Islet precursor cell (in vitro differentiated cells): Measurements from ENCODE around the gene CRYBA4.

Experiments used
- DNase-seq: peaks from one replicate; pipeline ENCODE4 v3.0.0-alpha.2; 2018

CRYBA4 gene

DNA sequence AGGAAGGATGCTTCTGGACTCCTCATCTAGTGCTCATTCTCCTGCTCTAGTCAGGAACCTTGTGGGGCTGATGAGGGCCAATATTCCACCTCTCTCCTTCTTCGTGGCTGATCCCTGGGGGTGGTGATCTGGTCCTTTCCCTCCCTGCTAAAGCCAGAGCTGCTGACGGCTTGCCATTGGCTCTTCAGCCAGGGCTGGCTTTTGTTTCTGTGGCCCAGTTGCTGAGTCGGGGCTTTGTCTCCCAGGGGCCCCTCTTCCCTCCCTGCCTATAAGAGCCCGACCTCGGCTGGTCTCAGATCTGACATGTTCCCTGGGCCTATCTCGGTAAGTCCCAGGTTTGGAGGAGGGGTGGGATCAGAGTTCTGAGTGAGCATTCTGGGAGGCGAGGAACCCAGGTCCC is at the start of gene CRYBA4:
Gene CRYBA4 (plus strand): TSS at position 301 of the 400 bp plus-strand sequence. CDS start 634 bp downstream, outside the sequence.
- no peak for DNase-seq

GRCh38 chr22:26573026-26573662 is 48.6 kb upstream of the CRYBA4 start:
- no peak for DNase-seq

GRCh38 chr22:26574001-26574723 is 47.6 kb upstream of the CRYBA4 start:
- no peak for DNase-seq

DNA sequence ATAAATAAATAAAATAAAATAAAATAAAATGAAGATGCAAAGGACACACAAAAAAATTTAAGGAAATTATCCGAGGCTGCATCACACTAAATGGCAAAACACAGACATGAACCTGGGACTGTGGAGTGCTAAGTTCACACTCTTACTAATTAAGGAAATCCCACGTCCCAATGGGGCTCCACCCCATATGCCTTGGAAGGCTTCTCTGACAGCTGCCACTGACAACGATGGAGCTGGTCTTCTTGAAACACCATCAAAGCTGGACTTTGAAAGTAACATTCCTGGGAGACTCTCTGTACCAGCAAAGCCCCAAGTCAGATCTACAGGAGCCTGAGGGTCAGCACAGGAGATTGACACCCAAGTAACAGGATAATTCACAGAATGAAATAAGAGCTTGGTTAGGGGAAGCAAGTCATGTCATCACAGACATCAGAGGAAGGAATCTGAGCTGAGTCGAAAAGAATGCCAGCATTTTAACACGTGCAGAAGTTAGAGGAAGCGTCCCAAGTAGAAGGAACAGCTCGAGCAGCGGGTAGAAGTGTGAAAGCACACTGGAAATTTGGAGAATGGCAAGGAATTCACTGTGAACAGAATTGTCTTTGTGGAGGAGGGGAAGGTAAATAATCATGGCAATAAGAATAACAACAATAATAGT is 45.6 kb upstream of the CRYBA4 start:
- DNase-seq = no peak

- DNase-seq = peak; percentile 30
Measured at GRCh38 chr22:26577081-26577480, 44.7 kb upstream of the CRYBA4 start.

- no peak for DNase-seq
Measured at GRCh38 chr22:26579331-26579886, 42.4 kb upstream of the CRYBA4 start.

DNA sequence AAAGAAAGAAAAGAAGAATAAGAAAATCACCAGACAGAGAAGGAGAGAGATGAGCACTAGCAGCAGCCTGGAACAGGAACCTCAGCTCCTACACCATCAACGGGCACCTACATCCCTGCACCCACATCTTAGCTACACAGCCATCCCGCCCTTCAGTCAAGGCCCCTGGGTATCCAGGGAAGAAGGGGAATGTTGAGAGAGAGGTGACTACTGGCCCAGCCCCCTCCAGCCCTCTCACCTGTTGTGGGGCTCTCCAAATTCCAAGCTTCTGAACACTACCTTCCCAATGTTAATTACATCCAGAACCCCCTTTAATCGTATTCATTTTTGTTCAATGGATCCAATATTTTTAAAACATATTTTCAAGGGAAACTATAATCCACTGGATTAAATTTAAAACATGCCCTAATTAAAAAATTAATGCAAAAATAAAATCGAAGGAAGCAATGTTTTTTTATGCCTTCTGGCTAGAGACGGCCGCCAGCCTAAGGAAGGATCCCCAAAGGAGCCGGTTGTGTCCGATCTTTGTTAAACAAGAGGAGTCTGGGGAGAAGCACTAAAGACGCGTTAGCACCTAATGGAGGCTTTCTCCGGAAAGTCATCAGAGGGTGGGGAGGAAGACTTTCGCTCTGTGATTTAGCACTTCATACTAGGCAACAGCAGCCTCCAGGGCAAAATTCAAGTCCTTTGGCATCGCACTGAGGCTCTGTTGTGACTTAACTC is 41.4 kb upstream of the CRYBA4 start:
- no peak for DNase-seq

GRCh38 chr22:26581026-26581425 is 40.7 kb upstream of the CRYBA4 start:
- no peak for DNase-seq

- DNase-seq = no peak
Measured at GRCh38 chr22:26581633-26582168, 40.1 kb upstream of the CRYBA4 start.

- DNase-seq = no peak
Measured at GRCh38 chr22:26584010-26584409, 37.8 kb upstream of the CRYBA4 start.

DNA sequence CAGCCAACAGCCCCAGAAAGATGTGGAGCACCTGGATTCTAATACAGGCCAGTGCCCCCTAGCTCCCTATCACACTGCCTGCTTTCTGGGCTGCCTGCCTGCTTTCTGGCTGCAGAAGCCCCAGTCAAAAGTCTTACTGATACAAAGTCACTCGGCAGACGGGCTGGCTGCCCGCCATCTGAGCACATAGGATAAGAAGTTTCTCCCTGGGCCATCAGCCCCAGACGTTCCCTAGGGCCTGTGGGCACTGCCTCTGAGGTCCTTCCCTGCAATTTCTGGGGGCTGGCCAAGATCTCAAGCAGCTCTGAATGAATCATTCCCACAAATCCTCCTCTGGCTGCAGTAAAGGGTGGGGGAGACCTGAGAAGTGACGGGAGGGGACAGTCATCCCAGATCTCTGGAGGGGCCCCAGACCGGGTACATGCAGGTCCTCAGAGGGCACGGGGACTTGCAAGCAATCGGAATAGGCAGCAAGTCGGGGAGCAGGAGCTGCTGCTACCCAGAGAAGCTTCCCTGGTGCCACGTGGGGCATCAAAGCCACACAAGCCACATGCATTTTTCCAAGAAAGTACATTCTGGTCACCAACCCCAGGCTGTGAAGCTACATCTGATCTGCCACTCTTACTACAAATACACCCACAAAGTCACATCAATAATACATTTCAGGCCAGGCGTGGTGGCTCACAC is 36.5 kb upstream of the CRYBA4 start:
- no peak for DNase-seq

GRCh38 chr22:26586556-26587325 is 35.0 kb upstream of the CRYBA4 start:
- no peak for DNase-seq

- DNase-seq = no peak
Measured at GRCh38 chr22:26587991-26588613, 33.7 kb upstream of the CRYBA4 start.

- no peak for DNase-seq
Measured at GRCh38 chr22:26588729-26589366, 32.9 kb upstream of the CRYBA4 start.

DNA sequence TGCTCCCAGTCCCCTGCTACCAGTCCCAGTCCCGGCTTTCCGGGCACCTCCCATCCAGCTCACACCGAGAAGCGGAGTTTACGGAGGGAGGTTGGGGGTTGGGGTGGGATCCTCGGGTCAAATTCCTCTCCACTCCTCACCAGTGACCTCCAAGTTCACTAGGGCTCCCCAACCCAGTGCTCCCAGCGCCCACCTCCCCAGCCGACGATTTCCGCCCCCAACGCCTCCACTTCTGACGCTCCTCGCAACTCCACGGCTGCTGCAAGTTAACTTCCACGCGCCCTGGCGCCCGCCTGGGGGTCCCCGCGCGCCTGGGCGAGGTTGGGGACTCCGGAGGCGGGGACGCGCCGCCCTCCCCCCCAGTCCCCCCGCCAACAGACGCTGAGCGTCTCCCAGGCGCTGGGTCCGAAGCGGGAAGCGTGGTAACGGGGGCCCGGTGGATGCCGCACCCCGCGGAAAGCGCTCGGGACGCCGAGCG is 32.4 kb upstream of the CRYBA4 start:
- peak; percentile 75 for DNase-seq

DNA sequence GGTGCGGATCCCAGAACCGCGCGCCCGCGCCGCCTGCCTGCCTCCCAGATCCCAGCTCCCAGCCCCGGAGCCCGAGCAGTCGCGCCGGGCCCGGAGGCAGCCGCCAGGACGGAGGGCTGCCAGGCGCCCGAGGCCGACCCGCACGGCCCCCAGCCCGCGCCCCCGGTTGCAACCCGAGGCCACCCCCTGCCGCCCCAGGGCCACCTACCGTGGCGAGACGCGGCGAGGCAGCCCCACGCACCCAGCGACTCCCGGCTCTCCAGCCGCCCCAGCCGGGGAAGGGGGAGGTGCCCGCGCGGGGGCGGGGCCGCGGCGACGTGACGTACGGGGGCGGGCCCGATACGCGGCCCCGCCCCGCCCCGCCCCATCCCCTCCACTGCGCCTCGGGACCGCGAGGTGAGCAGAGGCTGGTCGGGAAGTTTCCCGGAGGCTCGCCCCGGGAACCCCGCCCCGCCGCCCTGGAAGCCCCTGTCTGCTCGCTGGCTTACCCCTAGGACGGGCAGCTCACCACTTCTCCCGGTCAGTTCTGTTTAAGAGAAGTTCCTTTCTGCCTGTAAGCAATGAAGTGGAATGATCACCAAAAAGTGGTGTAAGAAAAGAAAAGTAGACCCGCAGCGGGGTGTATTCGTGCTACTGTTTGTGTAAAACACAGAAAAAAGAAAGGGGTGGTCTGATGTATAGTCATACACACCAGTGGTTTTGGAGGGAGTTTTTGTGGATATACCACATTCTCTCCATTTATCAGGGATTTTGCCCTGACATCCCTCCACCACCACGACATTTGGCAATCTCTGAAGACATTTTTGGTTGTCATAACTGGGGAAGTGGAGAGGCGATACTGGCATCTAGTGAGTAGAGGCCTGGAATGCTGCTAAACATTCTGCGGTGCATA is 31.7 kb upstream of the CRYBA4 start, which contains the start of gene TPST2:
Gene TPST2 (minus strand): TSS at position 288 of the 892 bp plus-strand sequence. CDS start 48,502 bp downstream, outside the sequence.
- peak; percentile 88 for DNase-seq

GRCh38 chr22:26592421-26592891 is 29.3 kb upstream of the CRYBA4 start:
- DNase-seq = no peak

DNA sequence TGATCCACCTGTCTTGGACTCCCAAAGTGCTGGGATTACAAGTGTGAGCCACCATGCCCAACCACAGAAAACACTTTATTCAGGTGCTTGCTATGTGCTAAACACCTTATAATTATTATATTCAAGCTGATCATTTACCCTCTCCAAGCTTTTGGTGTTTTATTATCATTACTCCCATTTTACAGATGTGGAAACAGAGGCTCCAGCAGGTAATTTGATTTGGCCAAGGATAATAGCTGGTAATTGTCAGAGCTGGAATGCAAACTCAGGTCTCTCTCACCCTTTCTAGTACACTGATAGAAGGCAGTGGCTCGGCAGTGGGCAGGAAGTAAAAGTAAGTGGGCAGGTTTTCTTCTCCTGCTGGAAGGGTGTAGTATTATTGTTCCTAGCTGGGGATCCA is 28.0 kb upstream of the CRYBA4 start:
- DNase-seq = no peak

DNA sequence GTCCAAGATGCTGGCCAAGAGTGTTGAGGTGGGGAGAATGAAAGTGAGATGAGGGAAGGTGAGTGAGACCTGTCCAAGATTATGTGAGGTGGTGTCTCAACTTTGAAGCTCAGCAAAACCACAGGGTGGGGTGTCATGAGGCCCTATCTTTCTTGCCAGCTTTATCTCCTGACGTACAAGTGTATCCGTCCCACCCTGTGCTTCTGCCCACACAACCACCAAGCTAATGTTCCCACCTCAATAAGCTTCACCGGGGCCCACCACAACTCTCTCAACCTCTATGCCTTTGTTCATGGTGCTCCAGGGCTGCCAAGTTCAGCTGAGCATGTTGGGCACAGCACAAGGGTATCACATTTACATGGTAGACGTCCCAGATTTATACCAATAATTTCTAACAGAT is 24.7 kb upstream of the CRYBA4 start:
- DNase-seq = no peak
